ENCODE results near the gene PA2G4.

GRCh38 chr12:56152756-56153677 lies 48.7 kb downstream of the PA2G4 start:
- no peak for TF ChIP-seq ZFX (IDR thresholded peaks at IDR 0.05; ENCODE audit: borderline replicate concordance)
- TF ChIP-seq, protein P1, sequence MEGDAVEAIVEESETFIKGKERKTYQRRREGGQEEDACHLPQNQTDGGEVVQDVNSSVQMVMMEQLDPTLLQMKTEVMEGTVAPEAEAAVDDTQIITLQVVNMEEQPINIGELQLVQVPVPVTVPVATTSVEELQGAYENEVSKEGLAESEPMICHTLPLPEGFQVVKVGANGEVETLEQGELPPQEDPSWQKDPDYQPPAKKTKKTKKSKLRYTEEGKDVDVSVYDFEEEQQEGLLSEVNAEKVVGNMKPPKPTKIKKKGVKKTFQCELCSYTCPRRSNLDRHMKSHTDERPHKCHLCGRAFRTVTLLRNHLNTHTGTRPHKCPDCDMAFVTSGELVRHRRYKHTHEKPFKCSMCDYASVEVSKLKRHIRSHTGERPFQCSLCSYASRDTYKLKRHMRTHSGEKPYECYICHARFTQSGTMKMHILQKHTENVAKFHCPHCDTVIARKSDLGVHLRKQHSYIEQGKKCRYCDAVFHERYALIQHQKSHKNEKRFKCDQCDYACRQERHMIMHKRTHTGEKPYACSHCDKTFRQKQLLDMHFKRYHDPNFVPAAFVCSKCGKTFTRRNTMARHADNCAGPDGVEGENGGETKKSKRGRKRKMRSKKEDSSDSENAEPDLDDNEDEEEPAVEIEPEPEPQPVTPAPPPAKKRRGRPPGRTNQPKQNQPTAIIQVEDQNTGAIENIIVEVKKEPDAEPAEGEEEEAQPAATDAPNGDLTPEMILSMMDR (IDR thresholded peaks at IDR 0.05): no peak
